Trophoblast cell (in vitro differentiated cells and primary cell): ENCODE data around the gene SLC35E2B.

ENCODE experiments used
- DNase-seq, 2 donors: peaks; one replicate each; pipeline ENCODE4 v3.0.0-alpha.2; 2016
- H2AFZ ChIP-seq: 2 replicates; pipeline ENCODE4 v1.6.1; 2013; ENCODE audit warnings: low read length, moderate library complexity, mild to moderate bottlenecking; ENCODE audit not compliant: insufficient read depth, poor library complexity
- H2AK5ac ChIP-seq: 2 replicates; pipeline ENCODE4 v1.6.1; 2013; ENCODE audit warnings: mild to moderate bottlenecking, low read length
- H2BK120ac ChIP-seq: 2 replicates; pipeline ENCODE4 v1.6.1; 2013; ENCODE audit warnings: low read length, mild to moderate bottlenecking, moderate library complexity; ENCODE audit not compliant: insufficient read depth, poor library complexity
- H2BK12ac ChIP-seq: 2 replicates; pipeline ENCODE4 v1.6.1; 2013; ENCODE audit warnings: mild to moderate bottlenecking, low read length, moderate library complexity
- H2BK5ac ChIP-seq: 2 replicates; pipeline ENCODE4 v1.6.1; 2013; ENCODE audit warnings: low read length, low read depth, moderate library complexity, mild to moderate bottlenecking; ENCODE audit not compliant: poor library complexity
- H3K14ac ChIP-seq: 2 replicates; pipeline ENCODE4 v1.6.1; 2013; ENCODE audit warnings: mild to moderate bottlenecking, low read length
- H3K18ac ChIP-seq: 2 replicates; pipeline ENCODE4 v1.6.1; 2013; ENCODE audit warnings: mild to moderate bottlenecking, low read length
- H3K23ac ChIP-seq: 2 replicates; pipeline ENCODE4 v1.6.1; 2013; ENCODE audit warnings: low read length
- H3K27ac ChIP-seq: 2 replicates; pipeline ENCODE4 v1.5.1; 2013; ENCODE audit warnings: low read depth, mild to moderate bottlenecking, inconsistent platforms, low read length, moderate library complexity
- H3K27me3 ChIP-seq: 2 replicates; pipeline ENCODE4 v1.6.1; 2013; ENCODE audit warnings: inconsistent platforms, mild to moderate bottlenecking, low read length, moderate library complexity; ENCODE audit not compliant: insufficient read depth
- H3K36me3 ChIP-seq, 2 experiments: 1 replicate in 1 of 2; 2 replicates in 1 of 2; pipeline ENCODE4 v1.6.1; 2013; ENCODE audit warnings: low read length in 2 of 2, mild to moderate bottlenecking in 2 of 2, moderate library complexity in 1 of 2; ENCODE audit not compliant: insufficient read depth in 2 of 2, control insufficient read depth in 1 of 2
- H3K4ac ChIP-seq: 2 replicates; pipeline ENCODE4 v1.6.1; 2013; ENCODE audit warnings: low read depth, mild to moderate bottlenecking, low read length, moderate library complexity
- H3K4me1 ChIP-seq, 2 experiments: 1 replicate in 1 of 2; 2 replicates in 1 of 2; pipeline ENCODE4 v1.6.1; 2013; ENCODE audit warnings: low read length in 2 of 2, mild to moderate bottlenecking in 2 of 2, moderate library complexity in 1 of 2; ENCODE audit not compliant: insufficient read depth in 2 of 2, control insufficient read depth in 1 of 2
- H3K4me2 ChIP-seq: 2 replicates; pipeline ENCODE4 v1.6.1; 2013; ENCODE audit warnings: inconsistent platforms, mild to moderate bottlenecking, low read length, moderate library complexity
- H3K4me3 ChIP-seq: 2 replicates; pipeline ENCODE4 v1.5.1; 2013; ENCODE audit warnings: mild to moderate bottlenecking, low read depth, low read length, inconsistent platforms
- H3K79me1 ChIP-seq: one replicate; pipeline ENCODE4 v1.6.1; 2013; ENCODE audit warnings: low read length
- H3K79me2 ChIP-seq: 2 replicates; pipeline ENCODE4 v1.6.1; 2013; ENCODE audit warnings: low read length, mild to moderate bottlenecking; ENCODE audit not compliant: control insufficient read depth, insufficient read depth, poor library complexity
- H3K9ac ChIP-seq: 2 replicates; pipeline ENCODE4 v1.6.1; 2013; ENCODE audit warnings: mild to moderate bottlenecking, low read length
- H3K9me3 ChIP-seq: 2 replicates; pipeline ENCODE4 v1.6.1; 2013; ENCODE audit warnings: low read depth, mild to moderate bottlenecking, control low read depth, inconsistent platforms, low read length; ENCODE audit not compliant: insufficient read depth
- H4K12ac ChIP-seq: 2 replicates; pipeline ENCODE4 v1.6.1; 2013; ENCODE audit warnings: low read depth, mild to moderate bottlenecking, low read length, moderate library complexity
- H4K8ac ChIP-seq: 2 replicates; pipeline ENCODE4 v1.6.1; 2013; ENCODE audit warnings: low read depth, mild to moderate bottlenecking, low read length, moderate library complexity
- H4K91ac ChIP-seq: one replicate; pipeline ENCODE4 v1.6.1; 2013; ENCODE audit warnings: low read depth, mild to moderate bottlenecking, low read length, moderate library complexity
- WGBS: extraction: QIAGEN DNeasy Blood & Tissue Kit; methylation state at CpG from one replicate; pipeline ENCODE4 v1.1.7; 2013; ENCODE audit warnings: missing lambda C conversion rate; ENCODE audit not compliant: insufficient read length, insufficient coverage; ENCODE audit errors: extremely low coverage; 5-methylcytosine and 5-hydroxymethylcytosine counted together

SLC35E2B gene

DNA sequence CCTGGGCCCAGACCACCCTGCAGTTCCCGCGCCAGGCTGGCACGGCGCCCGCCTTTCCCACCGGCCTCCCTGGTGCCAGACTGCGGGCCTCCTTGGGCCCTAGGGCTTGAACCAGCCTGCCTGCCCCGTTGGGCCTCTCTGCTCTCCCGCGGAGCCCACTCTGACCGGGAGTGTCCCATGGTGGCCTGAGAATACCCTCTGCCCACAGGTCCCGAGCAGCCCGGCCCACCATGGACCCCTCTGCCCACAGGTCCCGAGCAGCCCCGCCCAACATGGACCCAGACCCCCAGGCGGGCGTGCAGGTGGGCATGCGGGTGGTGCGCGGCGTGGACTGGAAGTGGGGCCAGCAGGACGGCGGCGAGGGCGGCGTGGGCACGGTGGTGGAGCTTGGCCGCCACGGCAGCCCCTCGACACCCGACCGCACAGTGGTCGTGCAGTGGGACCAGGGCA lies 69.4 kb downstream of the SLC35E2B start:
- no peak overlapping the region for H2BK12ac ChIP-seq
- no peak for DNase-seq
- no peak overlapping the region for H3K27ac ChIP-seq
- H3K4me1 ChIP-seq: no peaks in the 10 kb centered on the region
- H4K8ac ChIP-seq: no peak overlapping the region
- no peaks in the 10 kb centered on the region for H3K9me3 ChIP-seq
- H3K27me3 ChIP-seq: no peaks in the 10 kb centered on the region
- H4K12ac ChIP-seq: no peak overlapping the region
- H4K91ac ChIP-seq: no peak overlapping the region
- H3K23ac ChIP-seq: no peak overlapping the region
- H2BK5ac ChIP-seq: no peak overlapping the region
- WGBS: no CpG with 5 or more reads among the region's 33 CpGs
- H3K4me2 ChIP-seq: no peak overlapping the region
- no peaks in the 10 kb centered on the region for H3K79me1 ChIP-seq
- H3K4me3 ChIP-seq: no peak overlapping the region
- H3K4ac ChIP-seq: no peak overlapping the region
- no peaks in the 10 kb centered on the region for H3K79me2 ChIP-seq
- no peak overlapping the region for H3K14ac ChIP-seq
- peaks cover 26 to 29% of the 10 kb centered on the region in 2 experiments for H3K36me3 ChIP-seq
- H2AK5ac ChIP-seq: no peak overlapping the region
- no peak overlapping the region for H2AFZ ChIP-seq
- H2BK120ac ChIP-seq: no peak overlapping the region
- no peak overlapping the region for H3K9ac ChIP-seq
- H3K18ac ChIP-seq: no peak overlapping the region

DNA sequence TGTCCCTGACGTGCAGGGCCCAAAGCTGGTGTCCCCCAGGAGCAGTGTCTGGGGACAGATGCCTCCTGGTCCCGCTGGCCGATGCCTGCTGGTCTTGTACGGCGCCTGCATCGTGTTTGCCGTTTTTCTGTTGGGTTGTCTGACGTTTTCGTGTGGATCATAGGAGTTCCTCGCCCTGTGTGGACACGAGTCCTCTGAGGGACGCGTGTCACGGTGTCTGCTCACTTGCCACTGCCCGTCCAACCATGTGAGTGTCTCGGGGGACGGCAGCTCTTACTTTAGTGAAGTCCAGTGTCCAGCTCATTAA lies 69.9 kb downstream of the SLC35E2B start:
- Histone ChIP-seq H3K9me3 (no peaks in the 10 kb centered on the region), H4K8ac (no peak overlapping the region), H3K23ac (no peak overlapping the region), H2AFZ (no peak overlapping the region), H3K79me2 (no peaks in the 10 kb centered on the region), H3K4me1 (no peaks in the 10 kb centered on the region), H4K91ac (no peak overlapping the region), H2BK120ac (no peak overlapping the region), H3K18ac (no peak overlapping the region), H3K9ac (no peak overlapping the region), H3K36me3 (peaks cover 25 to 29% of the 10 kb centered on the region in 2 experiments), H3K4ac (no peak overlapping the region), H4K12ac (no peak overlapping the region), H3K14ac (no peak overlapping the region), H3K4me3 (peak overlapping the region; percentile 39), H2BK12ac (no peak overlapping the region), H3K4me2 (no peak overlapping the region), H3K27me3 (no peaks in the 10 kb centered on the region), H2BK5ac (no peak overlapping the region), H3K79me1 (no peaks in the 10 kb centered on the region), H3K27ac (no peak overlapping the region), H2AK5ac (no peak overlapping the region)
- DNase-seq: no peak
- WGBS: no CpG with 5 or more reads among the region's 17 CpGs

DNA sequence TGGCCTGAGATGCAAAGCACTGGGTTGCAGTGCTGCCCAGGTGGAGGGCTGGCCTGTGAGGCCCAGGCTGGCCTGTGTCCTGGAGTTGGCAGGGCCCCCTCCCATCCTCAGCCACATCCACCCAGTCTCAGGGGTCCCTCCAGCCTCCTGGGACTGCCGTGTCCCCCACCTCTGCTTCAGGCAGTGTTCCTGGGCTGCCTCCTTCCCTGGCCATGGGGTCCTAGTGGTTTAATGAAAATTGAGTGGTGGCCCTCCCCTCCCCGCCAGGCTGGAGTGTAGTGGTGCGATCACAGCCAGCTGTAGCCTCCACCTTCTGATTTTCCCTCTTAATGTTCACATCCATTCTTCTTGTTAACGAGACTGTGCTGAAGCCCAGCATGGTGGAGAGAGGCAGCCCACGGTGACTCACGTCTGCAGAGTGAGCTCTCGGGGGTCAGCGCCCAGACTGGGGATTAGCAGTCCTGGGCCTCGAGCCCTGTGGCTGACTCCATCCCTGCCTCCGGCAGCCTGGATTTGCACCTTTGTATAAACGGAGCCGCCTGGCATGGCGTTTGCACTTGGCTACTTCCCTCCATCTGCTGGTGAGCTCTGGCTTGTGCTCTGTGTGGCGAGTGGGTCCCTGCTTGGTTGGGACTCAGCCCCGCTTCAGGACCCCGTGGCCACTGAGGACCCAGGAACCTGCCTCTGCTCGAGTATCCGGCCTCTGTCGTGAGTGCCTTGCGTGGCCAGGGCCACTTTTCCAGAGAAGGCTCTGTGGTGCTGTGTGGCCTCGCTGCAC lies 70.4 kb downstream of the SLC35E2B start:
- no peak overlapping the region for H4K12ac ChIP-seq
- no peak overlapping the region for H2AK5ac ChIP-seq
- H3K4ac ChIP-seq: no peak overlapping the region
- no peak overlapping the region for H3K27ac ChIP-seq
- no peak overlapping the region for H3K23ac ChIP-seq
- H3K4me1 ChIP-seq: no peaks in the 10 kb centered on the region
- peaks cover 26 to 29% of the 10 kb centered on the region in 2 experiments for H3K36me3 ChIP-seq
- DNase-seq: no peak
- H3K9ac ChIP-seq: no peak overlapping the region
- no peak overlapping the region for H3K4me2 ChIP-seq
- no peak overlapping the region for H4K8ac ChIP-seq
- H3K9me3 ChIP-seq: no peaks in the 10 kb centered on the region
- no peak overlapping the region for H4K91ac ChIP-seq
- H2AFZ ChIP-seq: no peak overlapping the region
- no peak overlapping the region for H2BK120ac ChIP-seq
- no peak overlapping the region for H3K14ac ChIP-seq
- no peaks in the 10 kb centered on the region for H3K27me3 ChIP-seq
- H3K79me1 ChIP-seq: no peaks in the 10 kb centered on the region
- H2BK12ac ChIP-seq: no peak overlapping the region
- H3K18ac ChIP-seq: no peak overlapping the region
- no peaks in the 10 kb centered on the region for H3K79me2 ChIP-seq
- WGBS: no CpG with 5 or more reads among the region's 21 CpGs
- no peak overlapping the region for H2BK5ac ChIP-seq
- H3K4me3 ChIP-seq: no peak overlapping the region

DNA sequence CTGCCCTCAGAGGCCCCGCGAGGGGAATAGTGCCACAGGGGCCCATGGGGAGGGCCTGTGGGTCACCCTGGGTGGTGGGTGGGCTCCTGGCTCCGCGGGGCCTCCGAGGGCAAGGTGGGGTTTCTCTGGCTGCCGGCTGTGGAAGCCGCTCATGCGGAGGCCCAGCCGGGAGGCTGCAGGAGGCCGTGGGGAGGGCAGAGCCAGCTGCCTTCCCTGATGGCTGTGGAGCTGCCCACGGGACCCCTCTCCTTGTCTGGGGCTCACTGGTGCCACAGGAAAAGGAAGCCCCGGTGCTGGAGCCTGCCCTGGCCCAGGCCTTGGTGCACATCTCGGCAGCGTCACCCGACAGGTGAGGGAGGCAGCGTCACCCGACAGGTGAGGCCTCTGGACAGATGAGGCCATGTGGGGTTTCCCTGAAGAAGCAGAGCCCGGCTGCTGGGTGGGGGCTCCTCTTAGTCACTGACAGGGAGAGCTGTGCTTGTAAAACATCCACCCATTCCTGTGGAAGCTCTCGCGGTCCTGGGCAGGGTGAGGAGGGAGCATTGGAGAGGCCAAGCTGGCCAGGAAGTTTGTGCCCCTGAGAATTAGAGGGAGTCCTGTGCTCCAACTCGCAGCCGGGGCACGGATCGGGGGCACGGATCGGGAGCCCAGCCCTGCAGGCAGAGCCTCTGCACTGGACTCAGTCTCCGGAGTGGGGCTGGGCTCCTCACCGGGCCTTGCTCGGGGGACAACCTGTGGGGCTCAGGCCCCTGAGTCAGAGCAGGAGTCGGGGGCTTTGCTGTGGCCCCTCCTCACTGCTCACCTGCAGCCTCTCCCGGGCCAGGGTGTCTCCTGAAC lies 71.2 kb downstream of the SLC35E2B start:
- H2AFZ ChIP-seq: no peak overlapping the region
- H3K79me2 ChIP-seq: no peaks in the 10 kb centered on the region
- H3K23ac ChIP-seq: no peak overlapping the region
- no peak overlapping the region for H3K4ac ChIP-seq
- no peak for DNase-seq
- no peak overlapping the region for H3K14ac ChIP-seq
- H4K12ac ChIP-seq: no peak overlapping the region
- H3K4me2 ChIP-seq: no peak overlapping the region
- H2BK5ac ChIP-seq: no peak overlapping the region
- no peak overlapping the region for H3K9ac ChIP-seq
- H3K27me3 ChIP-seq: no peaks in the 10 kb centered on the region
- H4K91ac ChIP-seq: no peak overlapping the region
- H3K79me1 ChIP-seq: no peaks in the 10 kb centered on the region
- H3K27ac ChIP-seq: no peak overlapping the region
- no peak overlapping the region for H2BK120ac ChIP-seq
- no peak overlapping the region for H3K18ac ChIP-seq
- peaks cover 21 to 24% of the 10 kb centered on the region in 2 experiments for H3K36me3 ChIP-seq
- no peaks in the 10 kb centered on the region for H3K9me3 ChIP-seq
- no peak overlapping the region for H2AK5ac ChIP-seq
- no CpG with 5 or more reads among the region's 31 CpGs for WGBS
- H4K8ac ChIP-seq: no peak overlapping the region
- H2BK12ac ChIP-seq: no peak overlapping the region
- H3K4me1 ChIP-seq: peaks cover 2 to 7% of the 10 kb centered on the region in 2 experiments
- H3K4me3 ChIP-seq: no peak overlapping the region
